ENCODE results near the gene NKTR.

Gene NKTR

GRCh38 chr3:42697289-42698051 is 97.0 kb downstream of the NKTR start:
- DNase-seq: no peak

Measured in left hindlimb (tissue), 1 donor.